GM12878 (cell line): Measurements from ENCODE around the gene KIF6. TPM values are rescaled to one million over a fixed set of nuclear protein-coding genes. Genes with fewer than 3 reads are reported as not detected.

Source experiments
- ATAC-seq: fragments of 200-7000 bp; cut with Tn5 transposase; 3 replicates; pipeline ENCODE4 v1.9.1; 2020; ENCODE audit warnings: mild to moderate bottlenecking, moderate library complexity
- BruUV-seq: library from RNA; stranded (reverse); fragments of 400-500 nt; replicated peaks from 2 replicates; lab custom pipeline; 2021; lab: Mats Ljungman, UMichigan
- CTCF ChIA-PET: fragments of 300-600 bp; sonication (Branson Sonifier 250); formaldehyde crosslinking; extraction: SDS; loops from one replicate; lab custom pipeline; 2021; ENCODE audit warnings: inconsistent platforms; lab: Yijun Ruan, JAX
- POLR2A ChIA-PET: fragments of 350-600 bp; formaldehyde crosslinking; extraction: SDS; loops from one replicate; lab custom pipeline; 2021; ENCODE audit warnings: inconsistent platforms; lab: Charles Lee
- RAD21 ChIA-PET: fragments of 300-600 bp; sonication (Branson Sonifier 250); formaldehyde crosslinking; loops from one replicate; lab custom pipeline; 2023; ENCODE audit warnings: antibody characterized with exemption; ENCODE audit not compliant: unreplicated experiment; lab: Charles Lee
- SMC1A ChIA-PET: fragments of 300-600 bp; sonication (Branson Sonifier 250); formaldehyde crosslinking; loops from one replicate; lab custom pipeline; 2023; ENCODE audit not compliant: unreplicated experiment, uncharacterized antibody; lab: Charles Lee
- DNase-seq: peaks from one replicate; pipeline ENCODE4 v3.0.0-alpha.2; 2011; ENCODE audit warnings: low read depth, low spot score
- FAIRE-seq: peaks from 3 replicates; lab custom pipeline; 2011; peaks lifted over from hg19 to GRCh38; lab: Jason Lieb, UNC
- H2AFZ ChIP-seq: 2 replicates; pipeline ENCODE4 v1.6.0; 2011; ENCODE audit warnings: low read depth, low read length, control low read depth; ENCODE audit not compliant: control insufficient read depth
- H3K27ac ChIP-seq: 2 replicates; pipeline ENCODE4 v1.5.1; 2011; ENCODE audit warnings: control low read depth; ENCODE audit not compliant: control insufficient read depth, insufficient read depth
- H3K27me3 ChIP-seq, 2 experiments: replicated peaks in 1 of 2; 2 replicates each; pipeline versions ENCODE4 v1.6.0 to v1.6.1; 2011; ENCODE audit warnings: low read length in 1 of 2; ENCODE audit not compliant: control insufficient read depth in 2 of 2, insufficient read depth in 2 of 2
- H3K36me3 ChIP-seq, 2 experiments: 2 replicates each; pipeline ENCODE4 v1.5.1; 2011; ENCODE audit warnings: low read length in 1 of 2; ENCODE audit not compliant: control insufficient read depth in 2 of 2, insufficient read depth in 2 of 2
- H3K4me1 ChIP-seq: 2 replicates; pipeline ENCODE4 v1.6.1; 2011; ENCODE audit warnings: mild to moderate bottlenecking, low read length, moderate library complexity, mixed read lengths; ENCODE audit not compliant: control insufficient read depth, insufficient read depth
- H3K4me2 ChIP-seq: 2 replicates; pipeline ENCODE4 v1.6.0; 2011; ENCODE audit warnings: control low read depth; ENCODE audit not compliant: control insufficient read depth, insufficient read depth
- H3K4me3 ChIP-seq: fragments of 200-600 bp; sonication (generic); 2 replicates; pipeline ENCODE4 v1.5.1; 2016
- H3K79me2 ChIP-seq: 2 replicates; pipeline ENCODE4 v1.6.0; 2011; ENCODE audit warnings: low read length; ENCODE audit not compliant: control insufficient read depth, insufficient read depth
- H3K9ac ChIP-seq: 2 replicates; pipeline ENCODE4 v1.8.0; 2011; ENCODE audit warnings: low read length, control low read depth, mixed read lengths; ENCODE audit not compliant: control insufficient read depth, insufficient read depth
- H3K9me3 ChIP-seq: replicated peaks from 3 replicates; pipeline ENCODE4 v1.5.1; 2011; ENCODE audit warnings: mild to moderate bottlenecking, low read length; ENCODE audit not compliant: control insufficient read depth, insufficient read depth
- H4K20me1 ChIP-seq: 2 replicates; pipeline ENCODE4 v1.6.0; 2011; ENCODE audit not compliant: control insufficient read depth, insufficient read depth
- BMI1 ChIP-seq: fragments of 450-650 bp; IDR thresholded peaks from 2 replicates; pipeline ENCODE4 v1.6.1; 2016; ENCODE audit warnings: mild to moderate bottlenecking, moderate library complexity, borderline replicate concordance
- CHD4 ChIP-seq: fragments of 200-600 bp; sonication (generic); IDR thresholded peaks from 2 replicates; pipeline ENCODE4 v1.6.1; 2016; ENCODE audit warnings: mild to moderate bottlenecking
- CUX1 ChIP-seq: IDR thresholded peaks from 2 replicates; pipeline ENCODE4 v1.6.1; 2012; ENCODE audit warnings: improper control_type of control experiment, low read depth, low read length; ENCODE audit not compliant: insufficient replicate concordance
- DPF2 ChIP-seq: fragments of 450-650 bp; IDR thresholded peaks from 2 replicates; pipeline ENCODE4 v1.6.1; 2017; ENCODE audit warnings: mild to moderate bottlenecking
- GABPA ChIP-seq: IDR thresholded peaks from 2 replicates; pipeline ENCODE4 v1.6.1; 2014; ENCODE audit warnings: antibody characterized with exemption, low read depth, mild to moderate bottlenecking, inconsistent platforms
- IKZF1 ChIP-seq: fragments of 450-650 bp; conservative IDR thresholded peaks from 2 replicates; pipeline ENCODE4 v1.6.1; 2017; ENCODE audit warnings: antibody characterized with exemption, mild to moderate bottlenecking
- KLF5 ChIP-seq: fragments of 450-650 bp; IDR thresholded peaks from 2 replicates; pipeline ENCODE4 v1.6.1; 2014; ENCODE audit warnings: mild to moderate bottlenecking; ENCODE audit not compliant: partially characterized antibody
- MAX ChIP-seq: IDR thresholded peaks from 2 replicates; pipeline ENCODE4 v1.6.1; 2012; ENCODE audit warnings: low read depth, low read length, improper control_type of control experiment
- NR2C1 ChIP-seq: fragments of 450-650 bp; IDR thresholded peaks from 2 replicates; pipeline ENCODE4 v1.6.1; 2017; ENCODE audit warnings: antibody characterized with exemption, mild to moderate bottlenecking, moderate library complexity
- RAD51 ChIP-seq: fragments of 450-650 bp; IDR thresholded peaks from 2 replicates; pipeline ENCODE4 v1.6.1; 2016; ENCODE audit warnings: moderate library complexity, mild to moderate bottlenecking, inconsistent platforms
- SIX5 ChIP-seq: IDR thresholded peaks from 2 replicates; pipeline ENCODE4 v1.6.1; 2011; ENCODE audit warnings: mild to moderate bottlenecking, low read depth, low read length, moderate library complexity; ENCODE audit not compliant: severe bottlenecking
- SMARCA5 ChIP-seq: fragments of 450-650 bp; IDR thresholded peaks from 2 replicates; pipeline ENCODE4 v1.6.1; 2017; ENCODE audit warnings: mild to moderate bottlenecking
- SPI1 ChIP-seq: IDR thresholded peaks from 2 replicates; pipeline ENCODE4 v1.6.1; 2011; ENCODE audit warnings: low read depth, mild to moderate bottlenecking, low read length, moderate library complexity, borderline replicate concordance; ENCODE audit not compliant: insufficient read depth
- WGBS: methylation state at CpG from one replicate; pipeline ENCODE4 v1.1.6; 2016; ENCODE audit warnings: low lambda C conversion rate; ENCODE audit not compliant: insufficient replicate concordance, insufficient coverage; ENCODE audit errors: missing lambda C conversion rate; 5-methylcytosine and 5-hydroxymethylcytosine counted together
- in situ Hi-C: fragments of 300-500 bp; cut with MboI; formaldehyde crosslinking; loops from 9 replicates; pipeline ENCODE4 v1.14.3; 2018; ENCODE audit warnings: mixed read lengths
- intact Hi-C: fragments of 100-400 bp; cut with micrococcal nuclease; formaldehyde crosslinking; loops from one replicate; pipeline ENCODE4 v1.14.2; 2022; ENCODE audit not compliant: unreplicated experiment
- polyA plus RNA-seq, 11 experiments: library from polyadenylated mRNA; depleted of rRNA in 4 of 11; unstranded in 6 of 11; stranded (reverse) in 5 of 11; fragments of >200 nt; fragmentation: Nextera tagmentation in 4 of 11; fragmentation: Illumina TruSeq in 1 of 11; extraction: Ambion mirVana in 4 of 11; extraction: Trizol in 1 of 11; gene quantifications; 1 replicate in 1 of 11; 2 replicates in 10 of 11; pipeline versions ENCODE4 v1.2.1 to v1.2.3, GENCODE V29; 2011 to 2016; ENCODE audit warnings: inconsistent platforms in 2 of 11, missing spikeins in 2 of 11, low read depth in 1 of 11
- total RNA-seq, 4 experiments: library from RNA; depleted of rRNA in 3 of 4; stranded (reverse); fragments of >200 nt in 3 of 4; fragmentation: Illumina TruSeq in 1 of 4; extraction: Trizol in 1 of 4; gene quantifications; 2 replicates each; pipeline versions ENCODE4 v1.2.1 to v1.2.3, GENCODE V29; 2013 to 2021
- TF ChIP-seq, protein P1 (sequence below): IDR thresholded peaks from 2 replicates; pipeline ENCODE4 v1.6.1; 2012; ENCODE audit warnings: mild to moderate bottlenecking, low read depth, low read length

KIF6 gene
- total and polyA plus RNA-seq, 10 of the 15 experiments (the other 5 are each of a cell fraction or from before 2014, with no cell fraction given), result 0.09 to 1.0 (median 0.28) TPM

GRCh38 chr6:39339868-39340550 is 385.2 kb downstream of the KIF6 start:
- ATAC-seq (no peak; the same call in 2 of the 3 replicates), FAIRE-seq (no peak), DNase-seq (no peak)
- Histone ChIP-seq H3K4me3 (no peak overlapping the region), H2AFZ (no peak overlapping the region), H3K9ac (no peak overlapping the region), H3K27ac (no peak overlapping the region), H3K4me2 (no peak overlapping the region), H3K27me3 (no peaks in the 10 kb centered on the region), H3K4me1 (peaks cover 13% of the 10 kb centered on the region), H3K36me3 (no peaks in the 10 kb centered on the region), H4K20me1 (no peaks in the 10 kb centered on the region), H3K9me3 (no peaks in the 10 kb centered on the region; the same call in 2 of the 3 replicates), H3K79me2 (no peaks in the 10 kb centered on the region)
- intact Hi-C loops (loop anchor here (10.0 kb wide), 1 partner anchor 965 kb away; no protein-coding TSS in a partner anchor), in situ Hi-C loops (no loop called here)
- SMC1A ChIA-PET, result no interaction called here
- TF ChIP-seq MAX, result no peak
- no peak for TF ChIP-seq NR2C1
- TF ChIP-seq IKZF1, result no peak
- no peak for TF ChIP-seq DPF2
- TF ChIP-seq KLF5, result no peak
- no peak for TF ChIP-seq RAD51
- no peak for TF ChIP-seq SIX5
- no peak for TF ChIP-seq CUX1
- TF ChIP-seq, protein P1, sequence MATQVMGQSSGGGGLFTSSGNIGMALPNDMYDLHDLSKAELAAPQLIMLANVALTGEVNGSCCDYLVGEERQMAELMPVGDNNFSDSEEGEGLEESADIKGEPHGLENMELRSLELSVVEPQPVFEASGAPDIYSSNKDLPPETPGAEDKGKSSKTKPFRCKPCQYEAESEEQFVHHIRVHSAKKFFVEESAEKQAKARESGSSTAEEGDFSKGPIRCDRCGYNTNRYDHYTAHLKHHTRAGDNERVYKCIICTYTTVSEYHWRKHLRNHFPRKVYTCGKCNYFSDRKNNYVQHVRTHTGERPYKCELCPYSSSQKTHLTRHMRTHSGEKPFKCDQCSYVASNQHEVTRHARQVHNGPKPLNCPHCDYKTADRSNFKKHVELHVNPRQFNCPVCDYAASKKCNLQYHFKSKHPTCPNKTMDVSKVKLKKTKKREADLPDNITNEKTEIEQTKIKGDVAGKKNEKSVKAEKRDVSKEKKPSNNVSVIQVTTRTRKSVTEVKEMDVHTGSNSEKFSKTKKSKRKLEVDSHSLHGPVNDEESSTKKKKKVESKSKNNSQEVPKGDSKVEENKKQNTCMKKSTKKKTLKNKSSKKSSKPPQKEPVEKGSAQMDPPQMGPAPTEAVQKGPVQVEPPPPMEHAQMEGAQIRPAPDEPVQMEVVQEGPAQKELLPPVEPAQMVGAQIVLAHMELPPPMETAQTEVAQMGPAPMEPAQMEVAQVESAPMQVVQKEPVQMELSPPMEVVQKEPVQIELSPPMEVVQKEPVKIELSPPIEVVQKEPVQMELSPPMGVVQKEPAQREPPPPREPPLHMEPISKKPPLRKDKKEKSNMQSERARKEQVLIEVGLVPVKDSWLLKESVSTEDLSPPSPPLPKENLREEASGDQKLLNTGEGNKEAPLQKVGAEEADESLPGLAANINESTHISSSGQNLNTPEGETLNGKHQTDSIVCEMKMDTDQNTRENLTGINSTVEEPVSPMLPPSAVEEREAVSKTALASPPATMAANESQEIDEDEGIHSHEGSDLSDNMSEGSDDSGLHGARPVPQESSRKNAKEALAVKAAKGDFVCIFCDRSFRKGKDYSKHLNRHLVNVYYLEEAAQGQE, result no peak
- TF ChIP-seq SMARCA5, result no peak
- no peak for TF ChIP-seq GABPA
- no peak for TF ChIP-seq SPI1
- no peak for TF ChIP-seq CHD4
- TF ChIP-seq BMI1, result no peak
- WGBS, result 11% methylated on average over 10 of the region's 10 CpGs
- RAD21 ChIA-PET, result interaction anchor here (1.6 kb wide), 1 partner anchor 13 kb away, joined by 3 read pairs; no protein-coding TSS in a partner anchor
- BruUV-seq, result no TSS peak
- CTCF ChIA-PET, result interaction anchor here (4.1 kb wide), 1 partner anchor 10 kb away, joined by 14 read pairs; no protein-coding TSS in a partner anchor
- POLR2A ChIA-PET, result no interaction called here
